GM19452 (cell line): ENCODE data around the gene MYPOP.
"Not testable (repeated sequence)": the region's sequence is repeated elsewhere in the genome, so short reads cannot be mapped to it uniquely, and the experiment has no call there.

Experiments
- ATAC-seq: cut with Tn5 transposase; IDR thresholded peaks from one replicate; pipeline ENCODE4 v1.9.1; 2021; ENCODE audit not compliant: unreplicated experiment

Gene MYPOP

DNA sequence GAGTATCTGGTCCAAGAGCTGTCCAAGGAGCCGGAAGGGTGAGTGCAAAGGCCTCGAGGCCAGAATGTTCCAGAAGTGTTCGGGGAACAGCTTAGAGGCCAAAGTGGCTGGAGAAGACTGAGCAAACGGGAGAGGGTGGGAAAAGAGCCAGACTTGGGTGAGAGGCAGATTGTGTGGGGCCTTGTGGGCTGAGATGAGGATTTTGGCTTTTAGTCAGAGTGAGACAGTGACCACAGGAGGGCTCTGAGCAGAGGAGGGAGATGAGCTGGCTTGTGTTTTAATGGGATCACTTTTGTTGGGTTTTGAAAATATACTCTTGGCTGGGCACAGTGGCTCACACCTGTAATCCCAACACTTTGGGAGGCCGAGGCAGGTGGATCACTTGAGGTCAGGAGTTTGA lies 6.5 kb upstream of the MYPOP start:
- ATAC-seq, result no peak

DNA sequence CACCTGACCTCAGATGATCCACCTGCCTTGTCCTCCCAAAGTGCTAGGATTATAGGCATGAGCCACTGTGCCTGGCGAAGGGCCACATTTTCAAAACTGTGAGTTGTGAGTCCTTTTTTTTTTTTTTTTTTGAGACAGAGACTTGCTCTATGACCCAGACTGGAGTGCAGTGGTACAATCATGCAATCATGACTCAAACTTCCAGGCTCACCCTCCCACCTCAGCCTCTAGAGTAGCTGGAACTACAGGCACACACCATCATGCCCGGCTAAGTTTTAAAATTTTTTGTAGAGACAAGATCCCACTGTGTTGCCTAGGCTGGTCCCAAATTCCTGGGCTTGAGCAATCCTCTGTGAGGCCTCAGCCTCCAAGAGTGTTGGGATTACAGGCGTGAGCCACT lies 3.8 kb upstream of the MYPOP start:
- ATAC-seq, result no peak

DNA sequence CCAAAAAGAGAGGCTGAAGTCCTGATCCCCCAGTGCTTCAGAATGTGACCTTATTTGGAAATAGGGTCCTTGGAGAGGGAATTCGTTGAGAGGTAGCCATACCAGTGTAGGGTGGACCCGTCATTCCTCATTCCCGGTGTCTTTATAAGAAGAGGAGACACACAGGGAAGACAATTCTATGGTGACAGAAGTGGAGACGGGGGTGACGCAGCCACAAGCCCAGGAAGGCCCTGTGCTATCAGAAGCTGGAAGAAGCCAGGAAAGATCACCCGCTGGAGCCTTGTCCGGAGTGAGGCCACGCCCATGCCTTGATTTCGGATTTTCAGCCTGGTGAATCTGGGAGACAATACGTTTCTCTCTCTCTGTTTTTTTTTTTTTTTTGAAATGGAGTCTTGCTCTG lies 2.6 kb upstream of the MYPOP start:
- no peak for ATAC-seq

DNA sequence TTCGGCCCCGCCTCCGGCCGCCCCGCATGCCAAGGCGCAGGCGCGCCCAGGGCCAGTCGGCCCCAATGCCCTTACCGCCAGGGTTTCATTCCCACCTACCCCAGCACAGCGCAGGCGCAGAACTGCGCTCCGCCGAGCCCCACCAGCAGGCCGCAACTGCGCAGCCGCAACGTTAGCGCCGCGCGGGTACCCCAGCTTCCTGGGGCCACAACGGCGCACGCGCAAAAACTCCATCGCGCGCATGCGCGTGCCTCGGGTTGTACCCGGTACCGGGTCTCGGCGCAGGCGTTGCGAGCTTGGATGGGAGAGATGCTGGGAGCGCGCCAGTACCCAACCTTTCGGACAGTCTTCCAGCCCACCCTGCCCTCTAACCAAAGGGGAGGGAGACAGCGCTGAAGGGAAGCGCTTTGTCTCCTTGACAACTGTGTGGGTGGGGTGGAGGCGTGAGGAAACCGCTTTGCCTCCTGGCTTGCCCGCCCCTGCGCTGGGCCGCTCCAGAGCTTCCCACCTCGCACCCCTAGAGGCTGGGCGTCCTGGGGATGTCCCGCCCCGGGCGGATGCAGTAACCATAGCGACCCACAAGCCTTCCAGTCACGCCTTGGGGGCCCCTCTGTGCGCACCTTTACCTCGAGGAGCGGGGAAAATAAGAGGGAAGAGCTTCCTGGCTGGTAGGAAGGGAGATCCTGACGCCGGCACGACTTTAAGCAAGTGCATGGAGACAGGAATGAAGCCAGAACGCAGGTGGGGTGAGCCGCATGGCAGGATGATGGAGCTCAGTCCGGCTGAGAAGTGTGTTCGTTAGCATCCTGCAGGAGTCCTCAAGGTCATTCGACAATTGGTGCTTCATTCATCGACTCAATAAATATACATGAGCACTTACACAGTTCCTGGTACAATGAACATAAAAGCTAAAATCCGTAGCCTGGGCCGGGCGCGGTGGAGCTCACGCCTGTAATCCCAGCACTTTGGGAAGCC lies 525 bp upstream of the MYPOP start:
- peak; percentile 88 for ATAC-seq

DNA sequence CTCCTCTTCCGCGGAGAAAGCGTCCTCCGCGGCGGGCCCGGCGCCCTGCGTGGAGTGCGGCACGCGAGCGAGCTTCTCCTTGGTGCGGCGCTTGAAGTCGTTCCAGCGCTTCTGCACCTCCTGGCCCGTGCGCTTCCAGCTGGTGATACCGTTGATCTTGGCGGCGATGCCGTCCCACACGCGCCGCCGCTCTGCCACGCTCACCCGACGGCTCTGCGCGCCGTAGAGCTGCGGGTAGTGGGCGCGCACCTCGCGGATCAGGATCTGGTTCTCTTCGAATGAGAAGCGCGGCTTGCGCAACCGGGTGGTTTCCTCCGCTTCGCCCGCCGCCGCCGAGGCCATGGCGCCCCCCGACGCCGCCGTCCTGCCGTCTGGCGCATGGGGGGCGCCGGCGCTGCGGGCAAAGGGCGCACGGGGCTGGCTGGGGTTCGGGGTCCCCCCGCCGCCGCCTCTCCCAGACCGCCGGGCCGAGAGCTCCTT lies 941 bp downstream of the MYPOP start:
- ATAC-seq, result no peak

DNA sequence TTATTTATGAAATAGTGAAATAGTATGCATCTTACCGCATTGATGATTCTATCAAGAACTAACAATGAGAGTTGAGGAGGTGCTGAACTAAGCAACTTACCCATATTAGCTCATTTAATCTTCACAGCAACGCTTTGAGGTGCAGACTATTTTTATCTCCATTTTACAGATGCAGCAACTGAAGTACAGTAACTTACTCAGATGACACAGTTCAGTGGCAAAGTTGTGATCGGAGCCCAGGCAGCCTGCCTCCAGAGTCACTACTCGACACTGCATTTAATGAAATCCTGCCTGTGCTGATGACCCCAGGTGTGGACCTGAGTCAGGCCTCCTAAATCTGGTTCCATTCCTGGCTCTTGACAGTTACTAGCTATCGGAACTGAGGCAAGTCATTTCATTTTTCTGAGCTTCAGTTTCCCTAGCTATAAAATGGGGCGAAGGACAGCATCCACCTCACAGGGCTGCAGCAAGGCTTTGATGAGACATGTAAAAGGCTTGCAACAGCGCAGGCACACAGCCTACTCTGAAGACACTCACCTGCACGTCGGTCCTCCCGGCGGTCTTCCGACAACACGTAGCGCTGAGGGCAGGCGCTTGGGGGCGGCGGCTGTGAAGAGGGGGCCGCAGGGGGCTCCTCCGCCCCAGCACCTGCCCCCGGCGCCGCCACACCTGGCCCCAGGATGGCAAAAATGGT lies 1.5 kb downstream of the MYPOP start:
- no peak for ATAC-seq

DNA sequence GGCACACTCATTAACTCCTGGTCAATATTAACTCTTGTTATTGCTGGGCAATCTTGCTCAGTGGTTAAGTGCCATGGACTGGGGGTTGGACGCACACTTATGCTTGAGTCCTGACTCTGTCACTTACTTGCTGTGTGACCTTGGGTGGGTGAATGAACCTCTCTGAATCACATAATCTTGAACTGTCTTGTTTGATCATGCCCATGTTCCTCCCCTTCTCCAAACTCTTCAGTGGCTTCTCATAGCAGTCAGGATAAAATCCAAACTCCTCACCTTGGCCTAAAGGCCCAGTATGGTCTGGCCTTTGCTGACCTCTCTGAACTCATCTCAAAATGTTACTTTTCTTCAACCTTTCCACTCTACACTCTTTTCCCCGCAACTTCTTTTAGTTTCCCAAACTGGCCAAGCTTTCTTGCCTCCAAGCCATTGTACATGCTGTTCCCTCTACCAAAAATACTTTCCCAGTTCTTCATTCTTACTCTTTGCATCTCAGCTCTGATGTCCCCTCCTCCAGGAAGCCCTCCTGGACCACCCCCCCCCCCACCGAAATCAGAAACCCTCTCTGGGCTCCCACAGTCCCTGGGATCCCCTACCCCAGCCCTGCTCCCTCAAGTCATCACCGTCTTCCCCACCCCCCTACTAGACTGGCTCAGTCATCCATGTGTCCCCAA lies 2.4 kb downstream of the MYPOP start:
- no peak for ATAC-seq

DNA sequence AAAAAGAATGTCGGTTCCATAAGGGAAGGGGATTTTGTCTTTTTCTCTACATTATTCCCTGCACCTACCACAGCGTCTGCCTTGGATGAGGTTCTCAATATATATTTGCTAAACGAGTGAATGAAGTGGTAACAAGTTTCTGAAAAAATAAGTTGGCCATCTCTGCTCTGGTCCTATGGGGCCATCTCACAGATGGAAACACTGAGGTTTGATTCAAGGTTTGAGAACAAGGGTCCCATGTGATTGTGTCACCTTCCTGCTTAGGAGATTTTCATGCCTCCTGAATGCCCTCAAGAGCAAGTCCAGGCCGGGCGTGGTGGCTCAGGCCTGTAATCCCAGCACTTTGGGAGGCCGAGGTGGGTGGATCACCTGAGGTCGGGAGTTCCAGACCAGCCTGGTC lies 3.2 kb downstream of the MYPOP start:
- ATAC-seq, result no peak

DNA sequence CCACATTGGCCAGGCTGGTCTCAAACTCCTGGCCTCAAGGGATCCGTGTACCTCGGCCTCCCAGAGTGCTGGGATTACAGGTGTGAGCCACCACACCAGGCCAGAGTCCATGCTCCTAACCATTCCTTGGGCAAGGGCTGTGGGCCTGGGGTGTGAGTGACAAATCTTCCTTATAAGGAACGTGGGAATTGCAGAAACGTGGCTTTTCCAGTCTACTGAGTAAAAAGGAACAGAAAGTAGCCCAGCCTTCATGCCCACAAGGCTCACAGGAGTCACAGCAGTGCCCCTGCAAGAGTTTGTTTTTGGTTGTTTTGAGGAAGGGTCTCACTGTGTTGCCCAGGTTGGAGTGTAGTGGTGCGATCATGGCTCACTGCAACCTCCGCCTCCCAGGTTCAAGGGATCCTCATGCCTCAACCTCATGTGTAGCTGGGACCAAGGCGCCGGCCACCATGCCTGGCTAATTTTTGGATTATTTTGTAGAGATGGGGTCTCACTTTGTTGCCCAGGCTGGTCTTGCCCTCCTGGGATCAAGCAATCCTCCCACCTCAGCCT lies 5.1 kb downstream of the MYPOP start:
- no peak for ATAC-seq

DNA sequence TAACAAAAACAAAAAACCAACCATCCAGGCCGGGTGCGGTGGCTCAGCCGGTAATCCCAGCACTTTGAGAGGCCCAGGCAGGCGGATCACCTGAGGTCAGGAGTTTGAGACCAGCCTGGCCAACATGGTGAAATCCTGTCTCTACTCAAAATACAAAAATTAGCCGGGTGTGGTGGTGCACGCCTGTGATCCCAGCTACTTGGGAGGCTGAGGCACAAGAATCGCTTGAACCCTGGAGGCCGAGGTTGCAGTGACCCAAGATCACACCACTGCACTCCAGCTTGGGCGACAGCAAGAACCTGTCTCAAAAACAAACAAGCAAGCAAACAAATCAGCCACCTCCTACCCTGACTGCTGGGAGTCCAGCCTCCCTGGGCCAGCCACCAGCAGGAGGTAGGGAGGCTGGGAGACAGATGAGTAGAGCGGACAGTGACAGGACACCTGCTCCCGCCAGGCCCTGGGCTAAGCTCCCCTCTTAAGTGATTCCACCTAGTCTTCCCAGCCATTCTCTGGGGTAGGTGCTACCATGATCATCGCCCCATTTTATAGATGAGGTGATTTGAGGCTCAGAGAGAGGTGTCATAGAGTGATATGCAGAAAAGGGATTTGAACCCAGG lies 6.3 kb downstream of the MYPOP start:
- ATAC-seq, result not testable (repeated sequence)

DNA sequence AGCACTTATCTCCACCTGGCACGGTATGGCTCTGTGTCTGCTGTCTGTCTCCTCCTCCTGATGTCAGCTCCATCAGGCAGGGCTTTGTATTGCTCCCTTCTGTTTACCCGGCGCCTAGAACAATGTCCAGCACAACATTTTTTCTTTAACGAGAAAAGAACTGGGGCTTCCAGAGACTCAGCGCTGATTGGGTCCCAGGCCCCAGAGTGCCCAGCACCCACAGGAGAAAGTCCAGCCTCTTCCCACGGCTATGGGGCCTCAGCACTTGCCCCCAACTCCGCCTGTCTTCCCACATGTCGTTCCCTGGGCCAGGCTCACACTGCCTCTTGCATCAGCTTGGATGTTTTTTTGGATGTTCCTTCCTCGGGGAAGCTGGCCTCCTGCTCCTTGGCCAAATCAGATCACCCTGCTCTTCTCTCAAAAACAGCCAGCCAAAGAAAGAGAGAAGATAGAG lies 6.9 kb downstream of the MYPOP start:
- ATAC-seq, result no peak

DNA sequence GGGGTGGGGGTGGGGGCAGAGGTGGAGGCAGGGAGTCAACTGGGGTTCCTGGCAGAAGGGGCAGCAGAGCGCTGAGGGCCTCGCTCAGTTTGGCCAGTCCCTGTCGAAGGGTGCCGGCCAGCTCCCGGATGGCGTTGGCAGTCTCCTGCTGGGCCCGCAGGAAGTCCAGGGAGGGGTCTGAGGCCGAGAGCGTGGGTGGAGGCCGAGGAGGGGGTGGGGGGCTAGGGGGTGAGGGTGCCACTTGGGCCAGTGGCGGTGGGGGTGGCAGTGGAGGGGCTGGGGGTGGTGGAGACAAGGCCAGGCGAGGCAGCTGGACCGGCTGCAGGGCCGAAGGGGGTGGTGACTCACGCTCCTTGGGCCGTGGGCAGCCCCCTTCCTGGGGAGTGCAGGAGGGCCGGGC lies 11.5 kb downstream of the MYPOP start:
- ATAC-seq, result no peak

DNA sequence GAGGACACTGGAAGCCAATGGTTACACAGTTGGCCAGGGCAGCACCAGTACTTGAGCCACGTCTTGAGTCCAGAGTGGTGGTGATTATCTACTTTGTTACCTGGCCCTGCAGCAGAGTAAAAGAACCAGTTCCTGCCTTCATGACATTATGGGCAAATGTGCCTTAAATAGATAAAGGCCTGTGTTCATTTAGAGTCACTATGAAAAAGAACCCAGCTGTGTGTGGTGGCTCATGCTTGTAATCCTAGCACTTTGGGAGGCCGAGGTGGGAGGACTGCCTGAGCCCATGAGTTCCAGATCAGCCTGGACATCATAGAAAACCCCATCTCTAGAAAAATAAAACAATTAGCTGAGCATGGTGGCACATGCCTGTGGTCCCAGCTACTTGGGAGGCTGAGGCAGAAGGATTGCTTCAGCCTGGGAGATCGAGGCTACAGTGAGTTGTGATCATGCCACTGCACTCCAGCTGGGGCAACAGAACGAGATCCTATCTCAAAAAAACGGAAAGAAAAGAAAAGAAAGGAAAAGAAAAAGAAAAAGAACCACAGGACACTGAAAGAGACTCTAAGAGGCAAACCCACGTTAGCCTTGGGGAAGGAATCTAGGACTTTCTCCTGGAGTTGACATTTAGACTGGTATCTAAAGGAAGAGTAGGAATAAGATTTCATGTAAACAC lies 13.1 kb downstream of the MYPOP start:
- ATAC-seq, result no peak

DNA sequence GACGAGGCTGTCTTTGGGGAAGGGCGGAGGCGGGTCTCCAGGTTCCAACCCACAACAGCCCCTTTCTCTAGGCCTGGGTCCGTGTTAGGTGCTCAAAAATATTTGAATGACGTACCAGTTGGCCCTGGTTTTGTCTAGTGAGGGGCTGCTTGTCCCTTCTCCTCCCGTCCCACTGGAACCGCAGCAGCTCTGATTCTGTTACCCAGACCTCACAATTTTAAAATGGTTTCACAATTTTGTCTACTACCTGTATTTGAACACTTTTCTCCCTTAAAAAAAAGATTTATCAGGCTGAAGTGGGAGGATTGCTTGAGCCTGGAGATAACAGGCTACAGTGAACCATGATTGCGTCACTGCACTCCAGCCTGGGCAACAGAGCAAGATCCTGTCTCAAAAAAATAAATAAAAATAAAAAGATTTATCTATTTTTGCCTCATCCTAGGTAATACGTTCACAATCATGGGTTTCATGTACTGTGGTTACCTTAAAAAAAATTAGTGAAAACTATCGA lies 15.2 kb downstream of the MYPOP start:
- no peak for ATAC-seq

DNA sequence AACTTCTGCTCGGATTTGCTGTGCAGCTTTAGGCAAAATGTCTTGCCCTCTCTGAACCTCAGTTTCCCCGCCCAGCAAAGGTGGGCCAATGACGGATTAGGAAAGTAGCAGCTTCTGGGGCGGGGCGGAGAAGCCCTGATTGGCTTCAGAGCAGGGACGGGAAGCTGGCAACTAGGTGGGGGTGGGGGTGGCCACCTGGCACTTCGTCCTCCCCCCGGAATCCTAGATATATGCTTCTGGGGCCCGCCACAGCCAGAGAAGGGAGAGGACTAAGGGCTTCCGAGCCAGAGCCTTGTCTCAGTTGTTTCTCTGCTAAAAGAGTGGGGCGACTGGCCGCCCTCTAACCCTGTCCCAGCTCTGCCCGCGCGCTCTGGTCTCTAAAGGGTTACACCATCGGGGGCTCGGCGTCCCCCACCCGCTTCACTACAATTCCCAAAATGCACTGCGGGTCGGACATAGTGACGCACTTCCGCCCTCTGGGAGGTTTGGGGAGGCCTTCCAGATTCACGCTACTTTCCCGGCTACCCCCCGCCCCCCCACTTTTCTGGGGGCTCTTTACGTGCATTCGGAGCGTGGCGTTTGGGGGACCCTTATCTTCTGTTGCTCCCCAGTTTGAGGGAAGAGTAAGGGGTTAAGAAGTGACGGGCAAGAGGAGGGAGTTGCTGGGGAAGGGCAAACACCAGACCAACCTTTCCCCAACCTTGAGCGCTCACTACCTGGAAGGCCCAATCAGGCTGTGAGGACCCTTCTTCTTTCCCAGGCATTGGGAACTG lies 15.8 kb downstream of the MYPOP start:
- ATAC-seq, result peak; percentile 43

DNA sequence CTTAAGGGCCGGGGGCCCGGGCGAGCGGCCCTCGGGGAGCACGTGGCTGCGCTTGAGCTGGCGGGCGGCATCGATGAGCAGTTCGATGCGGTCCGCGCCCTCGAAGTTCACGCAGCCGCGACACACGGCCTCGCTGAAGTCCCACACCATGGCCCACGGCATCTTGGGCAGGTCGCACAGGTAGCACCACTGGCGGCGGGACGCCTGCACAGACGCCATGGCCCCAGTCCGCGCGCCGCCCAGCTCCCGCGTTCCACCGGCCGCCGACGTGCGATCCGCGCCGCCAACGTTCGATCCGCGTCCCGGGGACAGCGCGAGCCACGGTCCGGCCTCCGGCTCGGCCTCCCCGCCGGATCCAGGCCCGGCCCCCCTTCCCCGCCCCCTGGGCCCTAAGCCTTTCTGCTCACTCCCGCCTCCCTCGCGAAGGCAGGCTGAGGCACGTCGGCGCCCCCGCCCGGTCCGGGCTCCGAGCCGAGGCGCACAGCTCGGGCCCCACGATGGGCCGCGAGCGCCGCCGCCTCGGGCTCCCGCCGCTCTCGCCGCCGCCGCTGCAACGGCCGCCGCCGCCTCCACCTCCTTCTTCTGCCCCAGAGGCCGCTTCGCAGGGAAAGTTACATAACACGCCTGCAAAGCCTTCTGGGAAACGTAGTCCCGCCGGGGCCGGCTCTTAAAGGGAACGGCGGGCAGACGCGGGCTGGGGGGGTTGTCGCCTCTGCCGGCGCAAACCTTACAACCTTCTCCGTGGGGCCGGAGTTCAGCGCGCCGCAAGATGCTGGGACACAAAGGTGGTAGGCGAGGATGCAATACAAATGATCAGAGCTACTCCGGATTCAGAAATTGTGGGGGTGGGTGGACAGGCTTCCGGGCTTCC lies 16.6 kb downstream of the MYPOP start, which contains the start of gene IRF2BP1:
Gene IRF2BP1 (minus strand): TSS at position 586 of the 871 bp plus-strand sequence. CDS start 367 bp downstream, at position 219.
- peak; percentile 57 for ATAC-seq

DNA sequence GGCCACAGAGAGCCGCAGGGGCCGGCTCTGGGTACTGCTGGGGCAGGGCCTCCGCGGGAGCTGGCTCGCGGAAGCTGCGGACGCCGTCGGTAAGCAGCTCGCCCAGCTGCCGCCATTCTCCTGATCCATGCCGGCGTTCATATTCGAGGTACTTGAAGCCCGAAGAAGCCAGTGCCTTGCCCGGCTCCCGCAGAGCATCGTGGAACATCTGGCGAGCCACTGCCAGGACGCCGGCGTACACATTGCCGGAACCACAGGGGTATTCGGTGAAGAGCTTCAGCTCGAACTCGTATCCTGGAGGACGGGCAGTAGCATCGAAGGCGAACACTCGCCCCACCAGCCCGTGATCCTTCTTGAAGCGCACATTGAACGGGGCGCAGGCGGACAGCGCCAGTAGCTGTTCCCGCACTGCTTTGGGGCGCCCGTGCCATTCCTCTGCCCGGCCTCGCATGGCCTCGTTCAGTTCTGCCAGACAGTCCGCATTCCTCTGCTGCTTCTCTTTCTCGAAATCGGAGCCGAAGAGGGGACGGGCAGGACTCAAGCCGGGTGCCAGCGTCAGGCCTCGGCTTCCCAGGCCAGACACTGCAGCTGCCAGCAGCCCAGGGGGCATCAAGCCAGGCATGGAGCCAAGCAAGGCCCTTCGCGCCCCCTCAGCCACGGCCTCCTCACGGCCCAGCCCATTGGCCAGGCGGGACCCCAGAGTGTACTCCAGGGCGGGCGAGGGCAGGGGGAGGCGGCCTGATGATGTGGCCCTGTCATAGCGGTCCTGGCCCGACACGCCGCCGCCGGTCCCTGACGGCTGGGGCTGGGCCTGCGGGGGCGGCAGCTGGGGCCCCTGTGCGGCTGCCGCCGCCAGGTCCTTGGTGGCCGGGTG lies 17.5 kb downstream of the MYPOP start:
- ATAC-seq, result no peak
